HL-60 (cell line): ENCODE measurements around the gene AGPAT3.
"Not testable (repeated sequence)": the region's sequence is repeated elsewhere in the genome, so short reads cannot be mapped to it uniquely, and the experiment has no call there.

Experiments
- DNase-seq, 2 experiments: peaks; one replicate each; pipeline ENCODE4 v3.0.0-alpha.2; 2010 to 2020; ENCODE audit warnings: low read depth in 1 of 2, low spot score in 1 of 2
- H3K27ac ChIP-seq: fragments of 250-450 bp; sonication (Bioruptor Pico); replicated peaks from 2 replicates; pipeline ENCODE4 v1.5.1; 2020; ENCODE audit warnings: mild to moderate bottlenecking, moderate library complexity
- H3K27me3 ChIP-seq: fragments of 250-450 bp; sonication (Bioruptor Pico); 2 replicates; pipeline ENCODE4 v1.5.1; 2021; ENCODE audit warnings: mild to moderate bottlenecking, moderate library complexity; ENCODE audit not compliant: insufficient read depth, poor library complexity, severe bottlenecking
- H3K4me3 ChIP-seq: replicated peaks from 2 replicates; pipeline ENCODE4 v1.5.1; 2011; ENCODE audit warnings: mild to moderate bottlenecking, control low read depth, low read length; ENCODE audit not compliant: insufficient read depth
- GABPA ChIP-seq: IDR thresholded peaks from 2 replicates; pipeline ENCODE4 v1.6.1; 2012; ENCODE audit warnings: low read depth
- POLR2AphosphoS5 ChIP-seq: IDR thresholded peaks from 2 replicates; pipeline ENCODE4 v1.6.1; 2012; ENCODE audit warnings: low read depth
- SPI1 ChIP-seq: IDR thresholded peaks from 2 replicates; pipeline ENCODE4 v1.6.1; 2012; ENCODE audit warnings: low read depth, mild to moderate bottlenecking, borderline replicate concordance
- TF ChIP-seq, protein P1 (sequence below): IDR thresholded peaks from one replicate; pipeline ENCODE4 v1.5.1; 2011; ENCODE audit warnings: low read length, control low read depth, inconsistent platforms; ENCODE audit not compliant: insufficient read depth
- TF ChIP-seq, protein P2 (sequence below): IDR thresholded peaks from 2 replicates; pipeline ENCODE4 v1.6.1; 2012; ENCODE audit warnings: low read depth; ENCODE audit not compliant: insufficient replicate concordance

Gene AGPAT3

DNA sequence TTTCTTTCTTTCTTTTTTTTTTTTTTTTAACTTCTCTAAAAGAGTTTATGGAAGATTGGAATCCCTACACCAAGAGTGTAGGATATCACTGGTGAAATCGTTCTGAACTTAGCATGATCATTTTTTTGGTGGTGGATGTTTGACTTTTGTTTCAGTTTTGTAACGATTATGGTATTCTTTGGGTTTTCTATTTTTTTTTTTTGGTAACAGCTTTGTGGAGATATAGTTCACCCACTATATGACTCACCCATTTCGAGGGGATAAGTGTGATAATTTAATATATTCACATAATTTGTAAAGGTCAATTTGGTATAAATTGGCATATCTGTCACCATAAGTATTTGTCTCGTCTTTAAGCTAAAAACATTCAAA lies 29.2 kb downstream of the AGPAT3 start:
- TF ChIP-seq SPI1, result no peak
- TF ChIP-seq, protein P1, sequence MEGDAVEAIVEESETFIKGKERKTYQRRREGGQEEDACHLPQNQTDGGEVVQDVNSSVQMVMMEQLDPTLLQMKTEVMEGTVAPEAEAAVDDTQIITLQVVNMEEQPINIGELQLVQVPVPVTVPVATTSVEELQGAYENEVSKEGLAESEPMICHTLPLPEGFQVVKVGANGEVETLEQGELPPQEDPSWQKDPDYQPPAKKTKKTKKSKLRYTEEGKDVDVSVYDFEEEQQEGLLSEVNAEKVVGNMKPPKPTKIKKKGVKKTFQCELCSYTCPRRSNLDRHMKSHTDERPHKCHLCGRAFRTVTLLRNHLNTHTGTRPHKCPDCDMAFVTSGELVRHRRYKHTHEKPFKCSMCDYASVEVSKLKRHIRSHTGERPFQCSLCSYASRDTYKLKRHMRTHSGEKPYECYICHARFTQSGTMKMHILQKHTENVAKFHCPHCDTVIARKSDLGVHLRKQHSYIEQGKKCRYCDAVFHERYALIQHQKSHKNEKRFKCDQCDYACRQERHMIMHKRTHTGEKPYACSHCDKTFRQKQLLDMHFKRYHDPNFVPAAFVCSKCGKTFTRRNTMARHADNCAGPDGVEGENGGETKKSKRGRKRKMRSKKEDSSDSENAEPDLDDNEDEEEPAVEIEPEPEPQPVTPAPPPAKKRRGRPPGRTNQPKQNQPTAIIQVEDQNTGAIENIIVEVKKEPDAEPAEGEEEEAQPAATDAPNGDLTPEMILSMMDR, result no peak
- TF ChIP-seq POLR2AphosphoS5, result no peak
- TF ChIP-seq GABPA, result no peak
- TF ChIP-seq, protein P2, sequence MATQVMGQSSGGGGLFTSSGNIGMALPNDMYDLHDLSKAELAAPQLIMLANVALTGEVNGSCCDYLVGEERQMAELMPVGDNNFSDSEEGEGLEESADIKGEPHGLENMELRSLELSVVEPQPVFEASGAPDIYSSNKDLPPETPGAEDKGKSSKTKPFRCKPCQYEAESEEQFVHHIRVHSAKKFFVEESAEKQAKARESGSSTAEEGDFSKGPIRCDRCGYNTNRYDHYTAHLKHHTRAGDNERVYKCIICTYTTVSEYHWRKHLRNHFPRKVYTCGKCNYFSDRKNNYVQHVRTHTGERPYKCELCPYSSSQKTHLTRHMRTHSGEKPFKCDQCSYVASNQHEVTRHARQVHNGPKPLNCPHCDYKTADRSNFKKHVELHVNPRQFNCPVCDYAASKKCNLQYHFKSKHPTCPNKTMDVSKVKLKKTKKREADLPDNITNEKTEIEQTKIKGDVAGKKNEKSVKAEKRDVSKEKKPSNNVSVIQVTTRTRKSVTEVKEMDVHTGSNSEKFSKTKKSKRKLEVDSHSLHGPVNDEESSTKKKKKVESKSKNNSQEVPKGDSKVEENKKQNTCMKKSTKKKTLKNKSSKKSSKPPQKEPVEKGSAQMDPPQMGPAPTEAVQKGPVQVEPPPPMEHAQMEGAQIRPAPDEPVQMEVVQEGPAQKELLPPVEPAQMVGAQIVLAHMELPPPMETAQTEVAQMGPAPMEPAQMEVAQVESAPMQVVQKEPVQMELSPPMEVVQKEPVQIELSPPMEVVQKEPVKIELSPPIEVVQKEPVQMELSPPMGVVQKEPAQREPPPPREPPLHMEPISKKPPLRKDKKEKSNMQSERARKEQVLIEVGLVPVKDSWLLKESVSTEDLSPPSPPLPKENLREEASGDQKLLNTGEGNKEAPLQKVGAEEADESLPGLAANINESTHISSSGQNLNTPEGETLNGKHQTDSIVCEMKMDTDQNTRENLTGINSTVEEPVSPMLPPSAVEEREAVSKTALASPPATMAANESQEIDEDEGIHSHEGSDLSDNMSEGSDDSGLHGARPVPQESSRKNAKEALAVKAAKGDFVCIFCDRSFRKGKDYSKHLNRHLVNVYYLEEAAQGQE, result no peak
- Histone ChIP-seq H3K27ac (no peak overlapping the region), H3K27me3 (no peaks in the 10 kb centered on the region), H3K4me3 (no peak overlapping the region)
- no peak for DNase-seq

DNA sequence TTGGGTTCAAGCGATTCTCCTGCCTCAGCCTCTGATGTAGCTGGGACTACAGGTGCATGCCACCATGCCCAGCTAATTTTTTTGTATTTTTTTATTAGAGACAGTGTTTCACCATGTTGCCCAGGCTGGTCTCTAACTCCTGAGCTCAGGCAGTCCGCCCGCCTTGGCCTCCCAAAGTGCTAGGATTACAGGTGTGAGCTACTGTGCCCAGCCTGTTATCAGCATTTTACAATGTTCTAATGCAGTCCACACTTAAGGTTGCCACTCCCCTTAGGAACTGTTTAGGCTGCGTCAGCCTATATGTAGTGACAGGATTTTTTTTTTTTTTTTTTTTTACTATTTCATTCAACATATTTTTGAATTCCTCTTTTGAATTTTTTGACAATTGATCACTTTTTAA lies 30.2 kb downstream of the AGPAT3 start:
- no peak overlapping the region for H3K27ac ChIP-seq
- no peak for TF ChIP-seq GABPA
- TF ChIP-seq, protein P1, result no peak
- TF ChIP-seq, protein P2, result no peak
- no peak for TF ChIP-seq POLR2AphosphoS5
- TF ChIP-seq SPI1, result no peak

DNA sequence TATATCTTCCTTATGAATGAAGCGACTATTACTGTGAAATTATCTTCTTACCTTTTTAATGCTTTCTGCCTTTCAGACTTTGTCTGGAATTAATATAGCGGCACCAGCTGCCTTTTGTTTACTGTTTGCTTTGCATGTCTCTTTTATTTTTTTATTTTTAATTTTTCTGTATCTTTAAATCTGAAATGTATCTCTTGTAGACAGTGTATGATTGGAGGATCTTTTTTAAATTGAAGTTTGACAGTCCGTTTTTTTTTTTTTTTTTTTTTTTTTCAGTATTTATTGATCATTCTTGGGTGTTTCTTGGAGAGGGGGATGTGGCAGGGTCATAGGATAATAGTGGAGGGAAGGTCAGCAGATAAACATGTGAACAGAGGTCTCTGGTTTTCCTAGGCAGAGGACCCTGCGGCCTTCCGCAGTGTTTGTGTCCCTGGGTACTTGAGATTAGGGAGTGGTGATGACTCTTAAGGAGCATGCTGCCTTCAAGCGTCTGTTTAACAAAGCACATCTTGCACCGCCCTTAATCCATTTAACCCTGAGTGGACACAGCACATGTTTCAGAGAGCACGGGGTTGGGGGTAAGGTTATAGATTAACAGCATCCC lies 31.8 kb downstream of the AGPAT3 start:
- not testable (repeated sequence) for H3K4me3 ChIP-seq, H3K27ac ChIP-seq, H3K27me3 ChIP-seq, DNase-seq

More for the DNA sequence above, 30.2 kb downstream of the AGPAT3 start:
- Histone ChIP-seq H3K27me3 (no peaks in the 10 kb centered on the region), H3K4me3 (no peak overlapping the region)
- DNase-seq, result no peak

DNA sequence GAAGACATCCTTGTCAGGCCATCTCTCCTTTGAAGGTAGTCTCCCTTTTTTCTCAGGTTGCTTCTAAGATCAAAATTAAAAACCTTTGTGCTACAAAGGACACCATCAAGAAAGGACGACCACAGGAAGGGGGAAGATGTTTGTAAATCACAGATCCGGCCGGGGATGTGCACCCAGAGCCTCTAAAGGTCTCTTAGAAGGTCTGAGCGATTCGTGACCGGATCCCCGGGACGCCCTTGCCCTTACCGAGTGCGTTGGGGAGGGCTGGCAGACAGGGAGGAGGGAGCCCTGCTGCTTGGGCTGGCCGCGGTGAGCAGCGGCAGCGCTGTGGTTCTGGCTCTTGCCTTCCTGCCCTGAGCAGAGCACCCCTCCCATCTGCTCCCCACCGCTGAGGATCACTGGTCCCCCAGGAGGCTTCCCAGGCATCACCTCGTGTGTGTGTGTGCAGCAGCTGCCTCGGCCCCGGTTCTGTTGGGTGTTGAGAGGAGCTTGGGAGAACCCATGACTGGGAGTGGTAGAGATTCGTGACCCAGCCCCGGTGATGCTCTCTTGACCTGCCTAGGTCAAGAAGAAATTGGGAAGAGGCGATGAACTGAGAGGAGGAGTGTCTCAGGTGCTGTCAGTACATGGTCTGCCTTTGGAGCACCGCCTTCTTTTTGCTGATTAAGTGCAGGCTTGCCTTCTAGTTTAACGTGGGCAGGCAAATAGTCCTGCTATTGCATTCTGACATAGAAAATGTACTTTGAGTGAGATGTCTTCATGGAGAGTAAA lies 34.5 kb downstream of the AGPAT3 start:
- H3K27ac ChIP-seq, result no peak overlapping the region
- no peak for DNase-seq
- TF ChIP-seq, protein P2, result no peak
- no peak for TF ChIP-seq SPI1
- TF ChIP-seq POLR2AphosphoS5, result no peak
- TF ChIP-seq, protein P1, result no peak
- TF ChIP-seq GABPA, result no peak
- no peak overlapping the region for H3K4me3 ChIP-seq
- no peaks in the 10 kb centered on the region for H3K27me3 ChIP-seq
